NCI-H146 treated with DMSO at 0.1 percent for 48 hours (cell line): ENCODE results near the gene PRIM2.
"Not testable (repeated sequence)": the region's sequence is repeated elsewhere in the genome, so short reads cannot be mapped to it uniquely, and the experiment has no call there.

Experiments
- DNase-seq: peaks from one replicate; lab custom pipeline; 2025; ENCODE audit not compliant: unreplicated experiment; lab: John Stamatoyannopoulos, UW

The PRIM2 gene

DNA sequence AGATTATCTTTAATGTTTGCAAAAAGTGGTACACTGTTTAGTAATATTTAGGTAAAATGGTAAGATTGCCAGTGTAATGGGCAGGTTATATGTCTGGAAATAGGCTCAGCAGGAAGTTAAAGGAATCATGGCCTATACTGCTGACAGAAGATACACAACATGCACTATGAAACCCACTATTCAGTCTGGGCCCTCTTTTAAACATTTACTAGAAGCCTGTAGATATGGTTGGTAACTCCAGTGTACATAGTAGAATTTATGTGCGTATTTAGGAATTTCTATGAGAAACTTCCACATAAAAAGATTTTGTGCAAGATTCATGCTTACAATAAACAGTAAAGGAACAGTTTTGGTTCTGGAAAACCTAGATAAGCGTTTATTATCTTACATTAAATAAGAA is 178.8 kb downstream of the PRIM2 start:
- not testable (repeated sequence) for DNase-seq

DNA sequence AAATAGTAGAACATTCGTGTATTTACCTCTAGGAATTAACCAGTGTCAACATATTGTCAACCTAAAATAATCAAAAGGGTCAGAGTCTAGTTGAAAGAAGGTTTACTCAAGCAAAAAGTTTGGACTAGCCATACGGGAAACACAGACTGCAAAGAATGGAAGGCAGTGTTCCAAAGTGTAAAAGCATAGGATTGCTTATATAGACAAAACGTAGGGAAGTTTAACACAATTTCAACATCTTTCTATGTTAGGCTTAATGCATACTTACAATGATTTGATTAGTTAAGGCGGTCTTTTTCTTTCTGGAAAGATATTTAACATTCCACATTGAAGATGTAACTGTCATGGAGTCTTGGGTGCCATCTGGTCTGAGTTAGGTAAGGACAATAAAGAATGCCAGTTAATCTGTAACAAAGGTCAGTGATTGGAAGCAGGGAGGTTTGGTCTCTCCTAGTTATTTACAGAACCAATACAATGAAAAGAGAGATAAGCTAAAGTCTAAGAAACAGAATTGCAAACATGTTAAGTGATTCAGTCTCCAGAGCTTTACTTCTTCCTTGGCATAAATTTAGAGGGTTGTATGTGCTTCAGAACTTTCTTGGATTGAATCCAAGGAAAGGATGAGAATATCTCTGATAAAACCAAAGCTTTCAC is 183.1 kb downstream of the PRIM2 start:
- DNase-seq: not testable (repeated sequence)

DNA sequence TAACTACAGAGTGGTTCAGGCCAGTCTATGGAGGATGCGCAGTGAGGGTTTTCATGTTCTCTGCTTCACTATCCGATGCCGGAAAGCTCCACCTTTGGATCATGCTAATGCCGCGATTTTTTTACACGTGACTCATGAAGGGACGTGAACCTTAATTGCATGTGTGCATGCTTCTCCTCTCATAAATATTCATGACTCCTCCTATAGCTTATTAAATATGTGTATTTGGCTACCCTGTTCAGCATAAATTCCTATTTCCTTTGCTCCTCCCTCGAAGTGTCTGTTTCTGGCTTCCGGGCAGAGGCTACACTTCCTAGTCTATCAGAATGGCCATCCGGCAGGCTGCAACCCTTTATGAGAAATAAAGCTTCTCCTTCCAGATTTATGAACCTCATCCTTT is 185.0 kb downstream of the PRIM2 start:
- DNase-seq: not testable (repeated sequence)

DNA sequence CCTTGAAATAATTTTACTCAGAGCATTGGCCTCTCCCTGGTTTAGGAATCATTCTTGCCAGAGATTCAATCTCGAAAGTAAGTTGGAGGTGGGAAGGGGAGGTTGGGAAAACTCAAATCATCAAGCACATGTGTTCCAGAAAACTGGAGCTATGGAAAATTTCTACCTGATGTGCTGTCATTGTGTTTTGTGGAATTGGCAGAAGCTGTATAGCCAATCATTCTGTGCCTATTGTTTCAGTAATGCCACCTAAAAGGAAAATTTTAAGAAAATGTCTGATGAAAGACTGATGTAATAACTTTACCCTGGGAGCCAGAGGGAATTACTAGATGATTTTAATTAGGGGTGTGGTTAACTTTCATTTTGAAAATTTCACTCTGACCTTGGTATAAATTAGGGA is 187.8 kb downstream of the PRIM2 start:
- not testable (repeated sequence) for DNase-seq

DNA sequence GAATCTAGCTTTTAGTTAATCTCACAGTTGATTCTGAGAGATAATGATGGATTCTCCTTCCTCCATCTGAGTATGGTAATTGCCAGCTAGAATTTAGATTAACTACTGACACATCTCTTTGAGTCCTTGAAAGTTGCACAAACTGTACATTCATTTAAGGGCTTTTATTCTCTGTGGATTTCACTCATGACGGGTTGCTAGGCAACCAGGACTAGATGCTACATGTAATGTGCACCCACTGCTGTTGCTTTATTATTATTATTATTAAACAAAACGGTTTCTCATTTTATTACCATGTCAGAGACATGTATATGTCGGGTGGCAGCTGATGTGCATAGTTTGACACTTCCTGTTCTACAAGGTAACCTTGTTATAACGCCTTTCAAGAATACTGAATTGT is 193.0 kb downstream of the PRIM2 start:
- DNase-seq: not testable (repeated sequence)

DNA sequence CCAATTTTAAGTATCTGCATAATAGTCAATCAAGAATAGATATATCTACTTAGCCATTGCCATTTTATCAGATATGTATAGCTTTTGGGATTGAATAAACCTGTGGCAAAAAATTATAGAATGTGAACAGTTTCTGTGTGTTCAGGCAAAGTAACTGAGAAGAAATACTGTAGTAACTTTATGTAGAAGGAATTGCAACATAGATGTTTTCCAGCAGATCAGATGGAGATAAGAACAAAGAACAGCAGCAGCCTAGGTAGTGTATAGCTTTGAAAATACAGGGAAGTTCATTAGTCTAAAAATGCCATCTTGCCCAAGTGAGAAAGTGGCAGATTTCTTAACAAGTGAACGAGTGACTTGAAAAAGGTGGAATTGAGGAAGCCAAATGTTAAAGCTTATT is 197.7 kb downstream of the PRIM2 start:
- not testable (repeated sequence) for DNase-seq

DNA sequence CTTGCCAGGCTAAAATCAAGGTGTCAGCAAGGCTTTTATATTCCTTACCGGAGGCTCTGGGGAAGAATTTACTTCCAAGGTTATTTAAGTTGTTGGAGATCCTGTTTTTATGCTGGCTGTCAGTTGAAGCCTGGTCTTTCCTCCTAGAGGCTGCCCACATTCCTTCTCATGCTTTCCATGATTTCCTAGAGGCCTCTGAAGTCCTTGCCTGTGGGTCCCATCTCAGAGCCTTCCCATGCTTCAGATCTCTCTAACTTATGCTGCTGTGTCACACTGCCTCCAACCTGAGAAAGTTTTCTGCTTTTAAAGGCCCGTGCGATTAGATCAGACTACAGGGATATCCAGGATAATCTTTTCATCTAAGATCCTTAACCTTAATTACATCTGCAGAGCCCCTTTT is 198.4 kb downstream of the PRIM2 start:
- not testable (repeated sequence) for DNase-seq

DNA sequence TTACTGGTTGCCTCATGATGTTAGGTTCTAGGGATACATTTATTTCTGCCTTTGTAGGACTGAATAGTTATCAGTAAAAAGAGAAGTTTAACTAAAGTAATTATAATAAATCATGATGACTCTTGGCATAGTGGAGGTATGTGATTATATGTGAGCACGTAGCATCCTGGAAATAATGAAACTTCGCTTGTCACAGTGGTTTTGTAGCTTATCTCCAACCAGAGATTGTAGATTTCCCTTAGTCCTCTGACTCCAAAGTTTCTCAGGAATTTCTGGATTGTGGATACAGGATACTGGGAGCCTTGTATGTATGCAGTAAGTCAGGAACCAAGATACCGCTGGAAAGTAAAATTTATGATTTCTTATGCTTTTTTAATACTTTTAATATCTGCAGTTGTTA is 199.3 kb downstream of the PRIM2 start:
- DNase-seq: not testable (repeated sequence)

DNA sequence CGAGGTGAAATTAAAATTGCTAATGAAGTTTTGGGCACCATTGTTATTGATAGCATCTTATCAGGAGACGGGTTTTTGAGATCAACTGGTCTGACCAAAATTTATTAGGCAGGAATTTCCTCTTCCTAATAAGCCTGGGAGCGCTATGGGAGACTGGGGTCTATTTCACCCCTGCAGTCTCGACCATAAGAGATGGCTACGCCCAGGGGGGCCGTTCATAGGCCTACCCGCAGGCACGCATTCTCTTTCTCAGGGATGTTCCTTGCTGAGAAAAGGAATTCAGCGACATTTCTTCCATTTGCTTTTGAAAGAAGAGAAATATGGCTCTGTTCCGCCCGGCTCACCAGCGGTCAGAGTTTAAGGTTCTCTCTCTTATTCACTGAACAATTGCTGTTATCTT is 201.8 kb downstream of the PRIM2 start:
- DNase-seq: not testable (repeated sequence)

DNA sequence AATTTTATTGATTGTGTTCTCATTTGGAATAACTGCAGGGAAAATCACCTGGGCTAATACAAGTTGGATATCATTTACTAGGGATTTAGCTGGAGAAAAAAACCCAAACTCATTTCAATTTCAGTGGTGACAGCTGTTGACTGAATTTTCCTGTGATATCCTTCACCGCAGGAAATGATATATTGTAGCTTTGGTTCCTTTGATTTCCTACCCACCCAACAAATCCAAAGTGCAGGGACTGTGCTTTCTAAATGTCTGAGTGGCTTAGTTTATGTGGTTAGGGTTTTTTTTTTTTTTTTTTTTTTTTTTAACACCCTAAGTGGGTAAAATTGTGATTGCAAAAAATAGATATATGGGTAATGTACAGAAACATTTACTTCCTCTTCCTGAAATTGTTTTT is 203.7 kb downstream of the PRIM2 start:
- not testable (repeated sequence) for DNase-seq

DNA sequence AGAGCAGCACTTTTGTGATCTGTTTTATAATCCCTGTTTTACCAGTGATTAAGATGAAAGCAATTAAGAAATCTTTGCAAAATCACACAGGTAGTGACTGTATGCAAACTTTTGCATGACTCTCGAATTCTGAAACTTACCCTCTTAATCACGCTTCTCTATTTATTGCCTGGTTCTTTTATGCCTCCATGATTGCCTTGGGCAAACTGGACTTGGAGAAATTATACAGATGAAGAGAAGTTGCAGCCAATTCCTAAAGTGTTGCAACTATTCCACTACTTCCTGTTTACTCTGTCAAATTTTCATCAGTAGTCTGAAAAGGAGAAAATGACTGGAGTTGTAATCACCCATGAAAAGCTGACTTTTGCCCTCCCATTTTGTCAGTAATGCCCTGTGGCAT is 205.8 kb downstream of the PRIM2 start:
- DNase-seq: not testable (repeated sequence)

DNA sequence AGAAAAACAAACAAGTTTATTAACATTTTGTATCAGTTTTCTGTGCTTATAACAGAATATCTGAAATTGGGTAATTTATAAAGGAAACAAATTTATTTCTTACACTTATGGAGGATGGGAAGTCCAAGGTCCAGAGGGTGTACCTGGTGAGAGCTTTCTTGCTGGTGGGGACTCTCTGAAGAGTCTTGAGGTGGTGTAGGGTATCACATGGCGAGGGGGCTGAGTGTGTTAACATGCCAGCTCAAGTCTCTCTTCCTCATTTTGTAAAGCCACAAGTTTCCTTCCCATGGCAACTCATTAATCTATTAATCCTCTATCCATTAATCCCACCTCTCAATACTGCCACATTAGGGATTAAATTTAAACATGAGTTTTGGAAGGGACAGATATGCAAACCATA is 212.3 kb downstream of the PRIM2 start:
- not testable (repeated sequence) for DNase-seq

DNA sequence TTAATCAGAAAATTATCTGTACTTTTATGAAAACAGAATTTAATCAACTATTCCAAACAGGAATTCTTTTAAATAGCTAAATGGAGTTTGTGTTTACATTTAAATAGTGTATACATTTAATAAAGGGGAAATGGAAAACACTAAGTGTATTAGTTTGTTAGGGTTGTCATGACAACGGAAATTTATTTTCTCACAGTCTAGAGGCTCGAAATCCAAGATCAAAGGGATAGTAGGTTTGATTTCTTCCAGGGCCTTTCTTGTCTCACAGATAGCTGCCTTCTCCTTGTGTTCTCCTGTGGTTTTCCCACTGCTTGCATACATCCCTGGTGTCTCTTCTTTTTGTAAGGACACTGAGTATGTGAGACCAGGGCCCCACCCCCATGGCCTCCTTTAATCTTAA is 215.2 kb downstream of the PRIM2 start:
- not testable (repeated sequence) for DNase-seq

DNA sequence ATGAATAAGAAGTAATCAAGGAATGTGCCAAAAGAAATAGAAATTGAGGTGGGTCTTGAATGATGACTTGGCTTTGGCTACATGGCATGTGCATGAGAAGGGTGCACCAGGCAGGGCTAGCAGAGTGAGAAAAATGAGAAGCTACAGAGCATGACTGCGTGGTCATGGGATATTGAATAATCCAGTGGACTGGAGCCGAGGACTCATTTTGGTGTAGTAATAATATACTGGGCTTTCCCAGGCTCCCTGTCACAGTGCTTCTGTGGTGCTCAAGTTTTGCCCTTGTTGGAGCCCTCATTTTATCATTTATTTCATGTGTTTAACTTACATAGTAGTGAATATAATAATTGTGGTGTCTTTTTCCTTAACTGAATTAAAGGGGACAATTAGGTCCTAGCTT is 217.7 kb downstream of the PRIM2 start:
- DNase-seq: not testable (repeated sequence)

DNA sequence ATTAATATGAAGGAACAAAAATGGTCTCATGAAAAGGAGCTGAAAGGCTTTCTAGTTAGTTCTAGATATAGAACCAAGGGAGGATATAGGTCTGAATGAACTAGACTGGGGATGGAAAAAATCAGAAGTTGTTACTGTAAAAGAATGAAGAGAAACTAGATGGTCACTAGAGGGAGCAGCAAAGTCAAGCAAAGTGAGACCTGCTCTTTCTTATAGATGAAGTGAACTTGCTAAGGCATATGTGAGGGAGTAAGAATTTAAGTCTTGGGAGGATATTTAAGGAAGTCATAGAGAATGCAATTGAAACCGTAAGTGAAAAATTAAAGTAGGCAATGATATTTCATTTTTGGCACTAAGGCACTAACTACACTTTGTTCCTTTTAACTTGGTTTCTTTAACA is 218.6 kb downstream of the PRIM2 start:
- DNase-seq: not testable (repeated sequence)

DNA sequence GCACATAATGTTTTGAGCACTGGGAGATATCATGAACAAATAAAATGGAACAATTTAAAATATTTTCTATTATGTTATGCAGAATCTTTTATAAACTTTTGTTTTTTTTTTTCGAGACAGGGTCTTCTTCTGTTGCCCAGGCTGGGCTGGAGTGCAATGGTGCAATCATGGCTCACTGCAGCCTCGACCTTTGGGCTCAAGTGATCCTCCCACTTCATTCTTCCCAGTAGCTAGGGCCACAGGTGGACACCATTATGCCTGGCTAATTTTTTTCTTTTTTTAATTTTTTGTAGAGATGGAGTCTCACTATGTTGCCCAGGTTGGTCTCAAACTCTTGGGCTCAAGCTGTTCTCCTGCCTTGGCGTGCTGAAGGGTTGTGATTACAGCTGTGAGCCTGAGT is 220.5 kb downstream of the PRIM2 start:
- not testable (repeated sequence) for DNase-seq

DNA sequence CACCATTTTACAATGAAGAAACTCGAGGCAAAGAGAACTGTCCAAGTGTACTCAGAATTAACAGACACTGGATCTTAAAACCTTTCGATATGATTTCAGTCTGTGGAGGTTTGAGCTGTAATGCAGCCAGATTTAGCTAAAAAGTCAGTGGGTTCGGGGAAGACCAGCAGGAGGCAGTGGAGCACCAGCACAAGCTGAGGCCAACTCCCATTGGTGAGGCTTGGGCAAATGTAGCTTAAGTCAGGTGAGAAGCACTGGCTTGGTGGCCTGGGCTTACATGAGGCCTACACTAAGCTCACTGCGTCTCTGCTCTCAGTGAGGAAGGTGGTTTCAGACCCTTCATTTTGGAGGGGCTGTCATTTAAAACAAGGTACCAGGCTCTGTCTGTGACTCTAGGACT is 234.5 kb downstream of the PRIM2 start:
- DNase-seq: not testable (repeated sequence)

DNA sequence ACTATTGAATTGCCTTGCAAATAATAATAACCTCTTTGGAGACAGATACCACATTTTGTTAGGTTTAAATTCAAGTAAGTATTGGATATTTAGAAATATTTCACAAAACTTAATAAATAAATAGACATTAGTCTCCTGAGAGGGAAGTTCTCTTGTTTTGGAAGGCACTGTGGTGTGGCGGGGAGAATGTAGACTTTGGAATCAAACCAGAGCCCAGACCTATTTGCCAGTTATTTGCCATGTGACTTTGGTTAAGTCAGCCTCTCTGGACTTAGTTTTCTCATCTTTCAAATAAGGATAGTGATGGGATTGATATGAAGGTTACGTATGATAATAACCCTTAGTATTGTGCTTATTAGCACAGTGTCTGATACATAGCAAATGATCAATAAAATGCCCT is 240.4 kb downstream of the PRIM2 start:
- DNase-seq: not testable (repeated sequence)

DNA sequence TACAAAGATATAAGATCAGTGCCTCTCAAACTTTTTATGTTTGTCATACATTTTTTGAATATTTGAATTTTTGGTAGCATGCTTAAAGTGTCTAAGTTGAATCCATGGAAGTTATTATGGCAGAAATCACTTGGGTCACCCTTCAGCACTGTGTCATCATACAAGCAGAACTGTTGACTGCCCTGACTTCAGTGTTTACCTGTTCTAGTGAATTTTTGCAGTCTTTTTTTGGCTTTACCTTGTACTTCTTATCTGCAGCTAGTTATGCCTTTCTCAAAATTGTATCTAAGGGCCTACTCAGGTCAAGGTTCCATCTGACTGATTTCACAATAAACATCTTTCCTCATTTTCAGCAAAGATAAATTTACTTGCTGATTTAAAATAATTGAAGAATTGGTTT is 241.7 kb downstream of the PRIM2 start:
- DNase-seq: not testable (repeated sequence)

DNA sequence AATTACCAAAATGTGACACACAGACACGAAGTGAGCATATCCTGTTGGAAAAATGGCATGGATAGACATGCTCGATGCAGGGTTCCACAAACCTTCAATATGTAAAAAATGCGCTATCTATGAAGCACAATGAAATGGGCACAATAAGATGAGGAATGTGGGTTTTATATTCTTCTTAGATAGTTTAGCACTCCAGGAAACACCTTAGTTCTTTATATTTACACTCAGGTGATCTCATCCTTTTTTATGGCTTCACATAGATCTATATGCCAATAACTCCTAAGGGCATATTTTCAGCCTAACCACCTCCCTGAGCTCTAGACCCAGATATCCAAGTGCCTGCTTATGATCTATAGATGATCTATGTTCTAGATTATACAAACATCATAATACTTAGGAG is 244.8 kb downstream of the PRIM2 start:
- not testable (repeated sequence) for DNase-seq

DNA sequence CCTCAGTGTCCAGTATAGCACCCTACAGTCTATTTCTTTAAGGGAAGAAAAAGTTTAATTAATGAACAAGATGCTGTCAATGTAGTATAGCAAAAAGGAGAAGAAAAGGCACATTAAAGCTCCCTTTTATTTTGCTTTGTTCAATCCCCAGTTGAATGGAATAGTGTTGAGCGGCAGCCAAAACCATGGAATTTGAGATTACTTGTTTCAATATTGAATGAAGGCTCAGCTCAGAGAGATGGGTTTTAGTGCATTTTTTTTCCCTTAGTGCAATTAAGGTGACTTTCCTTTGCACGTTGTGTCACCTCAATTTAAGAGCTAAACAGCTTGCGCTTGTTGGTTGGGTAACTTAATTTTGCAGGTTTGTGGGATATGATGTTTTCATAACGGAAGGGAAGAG is 254.7 kb downstream of the PRIM2 start:
- not testable (repeated sequence) for DNase-seq

DNA sequence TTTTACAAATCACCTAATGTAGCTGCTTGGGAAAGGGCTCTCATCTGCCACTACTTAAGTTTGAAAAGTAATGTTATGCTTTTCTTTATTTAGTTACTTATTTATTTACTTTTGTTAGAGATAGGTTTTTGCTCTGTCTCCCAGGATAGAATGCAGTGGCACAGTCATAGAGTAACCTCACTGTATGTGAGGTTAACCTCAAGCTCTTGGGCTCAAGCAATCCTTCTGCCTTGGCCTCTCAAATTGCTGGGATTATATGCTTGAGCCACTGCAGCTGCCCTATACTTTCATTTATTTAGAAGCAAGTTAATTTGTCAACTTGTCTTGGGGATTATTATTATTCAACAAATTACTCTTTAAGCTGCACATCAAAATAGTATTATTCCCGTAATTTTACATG is 255.4 kb downstream of the PRIM2 start:
- not testable (repeated sequence) for DNase-seq

DNA sequence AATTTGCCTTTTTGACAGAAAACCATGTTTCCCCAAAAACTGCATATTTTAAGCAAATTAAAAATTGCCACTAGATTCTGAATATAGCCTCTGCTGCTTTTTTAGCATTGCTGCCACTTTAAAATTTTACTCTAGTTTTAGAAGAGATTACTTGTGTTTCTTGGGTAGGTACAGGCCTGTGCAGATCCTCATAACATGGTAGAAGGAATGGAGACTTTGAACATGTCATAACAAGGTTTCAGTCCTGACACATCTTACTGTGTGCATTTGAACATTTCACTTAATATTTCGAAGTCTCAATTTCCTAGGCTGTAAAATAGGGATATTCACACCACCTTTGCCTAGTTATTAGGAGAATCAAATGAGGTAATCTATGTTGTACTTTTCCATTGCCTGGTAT is 259.6 kb downstream of the PRIM2 start:
- not testable (repeated sequence) for DNase-seq
